Omental fat pad (tissue), 4 donors: Measurements from ENCODE around the gene USP15. TPM values are rescaled to one million over a fixed set of nuclear protein-coding genes. Genes with fewer than 3 reads are reported as not detected.

Source experiments
- ATAC-seq: fragments of 150-250 bp; one replicate; pipeline ENCODE4 v1.9.1; 2016; ENCODE audit warnings: mild to moderate bottlenecking, moderate library complexity; ENCODE audit not compliant: low FRiP score
- DNase-seq: peaks from one replicate; pipeline ENCODE4 v3.0.0-alpha.2; 2019; ENCODE audit warnings: low spot score
- total RNA-seq, 4 donors: library from RNA; depleted of rRNA; stranded (reverse); fragments of >200 nt; gene quantifications; one replicate each; pipeline ENCODE4 v1.1.0, GENCODE V29; 2016
- TF ChIP-seq, protein P1 (sequence below), 3 donors: fragments of 450-650 bp; IDR thresholded peaks; one replicate each; pipeline ENCODE4 v1.5.1; 2016 to 2017; ENCODE audit warnings: antibody characterized with exemption in 3 of 3, mild to moderate bottlenecking in 3 of 3, moderate library complexity in 2 of 3

Gene USP15
- total RNA-seq, 4 donors from 2014 or later, result 80.4 to 159 (median 111) TPM

DNA sequence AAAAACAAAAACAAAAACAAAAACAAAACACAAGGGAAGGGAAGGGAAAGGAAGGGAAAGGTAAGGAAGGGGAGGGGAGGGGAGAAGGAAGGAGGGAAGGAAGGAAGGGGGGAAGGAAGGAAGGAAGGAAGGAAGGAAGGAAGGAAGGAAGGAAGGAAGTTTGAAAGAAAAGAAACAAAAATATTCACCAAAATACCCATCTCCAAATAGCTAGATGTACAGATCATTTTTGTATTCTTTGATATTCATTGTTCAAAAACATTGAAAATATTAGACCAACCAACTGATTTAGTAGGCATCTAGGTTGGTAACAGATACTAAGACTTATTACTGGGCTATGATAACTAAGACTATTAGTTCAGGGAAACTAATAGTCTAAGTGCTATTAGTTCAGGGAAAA lies 39.1 kb upstream of the USP15 start:
- TF ChIP-seq, protein P1, sequence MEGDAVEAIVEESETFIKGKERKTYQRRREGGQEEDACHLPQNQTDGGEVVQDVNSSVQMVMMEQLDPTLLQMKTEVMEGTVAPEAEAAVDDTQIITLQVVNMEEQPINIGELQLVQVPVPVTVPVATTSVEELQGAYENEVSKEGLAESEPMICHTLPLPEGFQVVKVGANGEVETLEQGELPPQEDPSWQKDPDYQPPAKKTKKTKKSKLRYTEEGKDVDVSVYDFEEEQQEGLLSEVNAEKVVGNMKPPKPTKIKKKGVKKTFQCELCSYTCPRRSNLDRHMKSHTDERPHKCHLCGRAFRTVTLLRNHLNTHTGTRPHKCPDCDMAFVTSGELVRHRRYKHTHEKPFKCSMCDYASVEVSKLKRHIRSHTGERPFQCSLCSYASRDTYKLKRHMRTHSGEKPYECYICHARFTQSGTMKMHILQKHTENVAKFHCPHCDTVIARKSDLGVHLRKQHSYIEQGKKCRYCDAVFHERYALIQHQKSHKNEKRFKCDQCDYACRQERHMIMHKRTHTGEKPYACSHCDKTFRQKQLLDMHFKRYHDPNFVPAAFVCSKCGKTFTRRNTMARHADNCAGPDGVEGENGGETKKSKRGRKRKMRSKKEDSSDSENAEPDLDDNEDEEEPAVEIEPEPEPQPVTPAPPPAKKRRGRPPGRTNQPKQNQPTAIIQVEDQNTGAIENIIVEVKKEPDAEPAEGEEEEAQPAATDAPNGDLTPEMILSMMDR (IDR thresholded peaks at IDR 0.05), result no peak
- no peak for DNase-seq
- no peak for ATAC-seq

DNA sequence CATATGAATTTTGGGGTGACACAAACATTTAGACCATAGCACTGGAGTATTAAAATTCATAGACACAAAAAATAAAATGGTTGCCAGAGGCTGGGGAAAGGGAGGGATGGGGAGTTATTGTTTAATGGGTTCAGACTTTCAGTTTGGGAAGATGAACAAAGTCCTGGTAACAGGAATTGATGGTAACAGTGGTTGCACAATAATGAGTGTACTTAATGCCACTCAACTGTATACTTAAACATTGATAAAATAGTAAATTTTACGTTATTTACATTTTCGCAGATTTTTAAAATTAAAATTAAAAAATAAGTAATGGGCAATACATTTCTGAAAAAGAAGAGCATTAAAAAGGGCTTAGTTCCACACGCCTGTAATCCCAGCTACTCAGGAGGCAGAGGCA lies 35.6 kb upstream of the USP15 start:
- ATAC-seq, result no peak
- DNase-seq, result no peak
- TF ChIP-seq, protein P1 (IDR thresholded peaks at IDR 0.05), result no peak

DNA sequence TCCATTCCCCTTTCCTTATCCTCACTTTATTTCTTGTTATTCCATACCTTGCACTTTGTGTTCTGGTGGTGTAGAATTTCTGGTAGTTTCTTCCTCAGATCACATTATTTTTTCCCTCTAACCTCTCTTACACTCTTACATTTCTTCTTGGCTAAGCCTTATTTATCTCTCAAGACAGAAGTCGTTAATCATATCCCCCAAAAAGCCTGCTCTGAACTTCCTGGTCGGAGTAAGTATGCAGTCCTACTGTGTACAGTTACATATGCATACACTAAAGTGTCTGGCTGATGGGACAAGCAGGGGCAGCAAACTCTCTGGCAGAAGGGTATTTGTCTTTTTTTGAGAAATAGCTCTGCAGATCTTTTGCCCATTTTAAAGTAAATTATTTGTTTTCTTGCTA lies 33.1 kb upstream of the USP15 start:
- TF ChIP-seq, protein P1 (IDR thresholded peaks at IDR 0.05), result no peak
- DNase-seq, result no peak
- no peak for ATAC-seq

DNA sequence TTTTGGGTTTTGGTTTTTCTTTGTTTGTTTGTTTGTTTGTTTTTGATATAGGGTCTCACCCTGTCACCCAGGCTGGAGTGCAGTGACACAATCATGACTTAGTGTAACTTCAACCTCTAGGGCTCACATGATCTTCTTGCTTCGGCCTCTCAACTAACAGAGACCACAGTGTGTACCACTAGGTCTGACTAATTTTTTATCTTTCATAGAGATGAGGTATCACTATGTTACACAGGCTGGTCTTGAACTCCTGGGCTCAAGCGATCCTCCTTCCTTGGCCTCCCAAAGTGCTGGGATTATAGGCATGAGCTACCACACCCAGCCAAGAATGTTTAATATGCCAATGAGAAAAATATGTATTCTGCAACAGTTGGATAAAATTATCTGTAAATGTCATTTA lies 29.6 kb upstream of the USP15 start:
- DNase-seq (no peak), ATAC-seq (no peak)
- TF ChIP-seq, protein P1 (IDR thresholded peaks at IDR 0.05), result no peak

DNA sequence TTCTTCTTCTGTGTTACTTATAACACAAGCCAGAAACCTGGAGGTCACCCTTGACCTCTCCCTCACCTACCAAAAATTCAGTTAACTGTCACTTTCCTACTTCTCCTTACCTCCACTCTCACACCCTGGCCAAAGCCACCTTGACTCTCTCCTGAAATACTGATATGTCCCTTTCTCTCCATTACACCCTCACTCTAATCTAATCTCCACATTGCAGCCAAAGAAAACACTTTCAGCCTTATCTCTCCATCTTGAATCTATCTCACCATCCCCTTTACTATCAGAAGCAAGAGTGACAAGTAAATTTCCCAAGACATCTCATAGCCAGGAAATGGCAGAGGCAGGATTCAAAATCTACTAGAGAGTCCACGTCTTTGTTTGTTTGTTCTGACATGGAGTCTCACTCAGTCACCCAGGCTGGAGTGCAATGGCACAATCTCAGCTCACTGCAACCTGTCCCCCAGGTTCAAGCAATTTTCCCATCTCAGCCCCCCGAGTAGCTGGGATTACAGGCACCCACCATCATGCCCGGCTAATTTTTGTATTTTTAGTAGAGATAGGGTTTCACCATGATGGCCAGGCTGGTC lies 28.0 kb upstream of the USP15 start:
- ATAC-seq (no peak), DNase-seq (no peak)
- TF ChIP-seq, protein P1 (IDR thresholded peaks at IDR 0.05), result no peak

DNA sequence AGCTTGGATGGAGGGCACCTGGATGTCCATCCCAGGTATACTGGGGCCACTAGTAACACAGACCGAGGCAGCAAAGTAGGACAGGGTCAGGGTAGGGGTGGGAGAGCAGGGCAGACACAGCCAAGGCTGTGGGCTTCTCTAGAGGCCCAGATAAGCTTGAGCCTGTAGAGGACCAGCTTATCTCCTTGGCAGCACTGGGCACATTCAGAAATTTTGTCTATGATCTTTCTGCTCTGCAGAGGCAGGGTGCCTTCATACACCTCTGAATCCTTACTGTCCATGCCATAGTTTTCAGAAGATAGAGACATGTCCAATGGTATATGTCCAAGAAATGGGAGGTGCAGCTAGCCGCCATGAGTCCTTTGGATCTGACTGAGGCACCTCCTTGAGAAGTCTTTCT lies 26.4 kb upstream of the USP15 start:
- ATAC-seq, result no peak
- TF ChIP-seq, protein P1 (IDR thresholded peaks at IDR 0.05), result no peak
- no peak for DNase-seq

DNA sequence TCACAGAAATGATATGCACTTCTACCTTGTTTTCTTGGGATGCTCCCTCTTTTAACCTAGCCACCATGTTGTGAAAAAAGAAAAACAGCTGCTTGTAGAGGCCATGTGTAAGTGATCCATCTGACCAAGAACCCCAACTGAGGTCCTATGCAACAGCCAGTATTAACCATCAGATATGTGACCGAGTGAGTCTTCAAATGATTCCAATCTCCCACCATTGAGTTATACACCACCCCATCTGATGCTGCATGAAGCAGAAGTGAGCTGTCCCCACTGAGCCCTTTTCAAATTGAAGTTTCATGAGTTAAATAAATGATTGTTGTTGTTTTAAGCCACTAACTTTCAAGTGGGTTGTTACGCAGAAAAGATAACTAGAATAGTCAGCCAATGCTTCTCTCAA lies 20.6 kb upstream of the USP15 start:
- TF ChIP-seq, protein P1 (IDR thresholded peaks at IDR 0.05), result no peak
- DNase-seq, result no peak
- ATAC-seq, result no peak
